GM19328 (cell line): ENCODE results near the gene DDA1.
"Not testable (repeated sequence)": the region's sequence is repeated elsewhere in the genome, so short reads cannot be mapped to it uniquely, and the experiment has no call there.

Experiments used
- ATAC-seq: cut with Tn5 transposase; IDR thresholded peaks from one replicate; pipeline ENCODE4 v1.9.1; 2021; ENCODE audit warnings: mild to moderate bottlenecking, moderate library complexity; ENCODE audit not compliant: unreplicated experiment

Gene DDA1

DNA sequence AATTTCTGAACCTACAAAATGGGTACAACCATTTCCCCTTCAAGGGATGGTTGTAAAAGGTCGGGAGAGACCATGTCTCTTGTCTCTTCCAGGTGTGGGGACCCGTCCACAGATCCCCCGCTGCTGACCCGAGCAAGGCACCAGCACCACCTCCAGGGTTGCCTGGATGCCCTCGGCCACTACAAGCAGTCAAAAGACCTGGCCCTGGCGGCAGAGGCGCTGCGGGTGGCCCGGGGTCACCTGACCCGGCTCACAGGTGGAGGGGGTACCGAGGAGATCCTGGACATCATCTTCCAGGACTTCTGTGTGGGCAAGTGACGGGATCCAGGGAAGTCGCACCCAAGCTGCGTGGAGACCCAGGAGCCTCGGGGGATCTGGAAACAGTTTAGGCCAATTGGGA lies 32.0 kb downstream of the DDA1 start:
- ATAC-seq, result no peak

DNA sequence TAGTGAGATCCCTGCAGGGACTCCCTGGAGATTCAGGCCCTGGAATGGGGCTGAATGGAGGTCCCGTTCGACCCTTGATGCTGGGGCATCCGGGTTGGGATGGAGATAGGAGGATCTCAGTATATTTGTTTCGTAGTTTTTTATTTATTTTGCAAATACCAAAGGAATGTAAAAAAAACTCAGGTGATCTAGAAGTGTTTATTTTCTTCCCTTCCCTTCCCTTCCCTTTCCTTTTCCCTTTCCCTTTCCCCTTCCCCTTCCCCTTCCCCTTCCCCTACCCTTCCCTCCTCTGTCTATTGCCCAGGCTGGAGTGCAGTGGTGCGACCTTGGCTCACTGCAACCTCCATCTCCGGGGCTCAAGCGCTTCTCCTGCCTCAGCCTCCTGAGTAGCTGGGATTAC lies 32.5 kb downstream of the DDA1 start:
- ATAC-seq, result no peak

DNA sequence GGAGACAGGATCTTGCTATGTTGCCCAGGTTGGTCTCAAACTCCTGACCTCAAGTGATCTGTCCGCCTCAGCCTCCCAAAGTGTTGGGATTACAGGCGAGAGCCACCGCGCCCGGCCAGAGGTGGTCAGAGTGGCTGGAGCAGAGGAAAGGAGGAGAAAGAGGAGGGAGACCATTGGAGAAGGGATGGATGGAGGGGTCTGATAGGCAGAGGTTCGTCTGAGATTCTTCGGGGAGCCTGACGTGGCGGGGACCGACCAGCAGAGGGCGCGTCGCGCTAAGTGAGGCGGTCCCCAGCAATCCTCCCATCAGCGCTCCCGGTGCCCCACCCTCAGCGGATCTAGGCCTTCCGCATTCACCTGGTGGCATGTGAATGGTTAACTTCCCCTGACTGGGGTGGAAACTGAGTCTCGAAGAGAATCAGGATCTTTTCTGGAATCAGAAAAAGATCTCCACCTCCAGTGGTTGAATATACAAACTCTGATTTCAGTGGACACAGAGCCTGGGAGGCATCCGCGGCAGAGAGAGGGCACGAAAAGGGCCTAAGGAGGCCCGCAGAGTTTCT lies 36.8 kb downstream of the DDA1 start:
- ATAC-seq, result no peak

DNA sequence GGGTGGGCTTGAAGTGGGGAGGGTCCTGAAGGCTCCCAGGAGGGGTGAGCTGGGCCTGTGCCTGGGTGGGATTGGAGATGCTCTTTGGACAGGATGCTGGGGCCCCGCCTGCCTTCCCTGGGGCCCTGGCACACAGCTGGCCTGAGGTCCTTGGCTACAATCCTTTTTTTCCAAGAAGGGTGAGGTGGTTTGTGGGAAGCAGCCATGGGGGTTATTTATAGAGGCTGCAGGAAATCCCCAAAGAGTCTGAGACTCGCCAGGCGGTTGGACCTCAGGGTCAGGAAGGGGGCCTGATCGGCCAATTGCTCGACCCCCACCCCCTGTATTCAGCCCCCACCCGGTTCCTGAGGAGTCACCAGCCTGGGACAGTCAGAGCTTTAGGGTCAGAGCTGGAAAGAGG lies 38.0 kb downstream of the DDA1 start:
- no peak for ATAC-seq

DNA sequence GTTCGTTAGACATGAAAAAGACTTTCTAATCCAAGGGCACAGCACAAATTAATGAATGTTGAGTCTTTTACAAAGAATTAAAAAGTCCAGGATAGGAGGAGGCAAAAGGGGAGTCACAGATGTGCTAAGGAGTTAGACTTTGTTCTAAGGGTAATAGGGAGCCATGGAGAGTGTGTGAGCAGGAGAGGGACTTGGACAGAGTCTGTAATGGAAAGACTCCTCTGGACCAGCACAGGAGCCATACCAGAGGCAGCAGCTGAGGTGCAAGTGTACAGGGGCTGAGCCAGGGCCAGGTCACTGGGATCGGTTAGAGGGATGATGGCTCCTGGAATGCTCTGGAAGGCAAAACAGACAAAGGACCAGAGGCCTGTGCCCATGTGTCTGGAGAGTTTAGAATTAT lies 38.5 kb downstream of the DDA1 start:
- no peak for ATAC-seq

DNA sequence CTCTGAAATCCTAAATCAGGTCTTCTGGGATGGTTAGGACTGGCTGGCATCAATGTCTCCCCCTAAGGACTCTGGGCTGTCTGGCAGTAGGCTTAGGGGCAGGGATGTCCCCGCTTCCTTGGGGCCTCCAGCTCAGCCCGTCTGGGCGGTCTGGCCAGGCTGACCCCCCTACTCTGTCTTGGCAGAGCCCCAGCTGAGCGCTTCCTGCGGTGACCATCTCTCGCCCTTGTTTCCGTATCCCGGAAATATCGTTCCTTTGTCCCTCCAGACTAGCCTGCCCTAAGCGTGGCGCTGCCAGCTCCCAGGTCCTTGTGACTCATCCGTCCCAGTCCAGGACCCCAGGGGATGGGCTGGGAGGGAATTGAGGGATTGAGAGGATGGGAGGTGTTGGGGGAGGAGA lies 39.3 kb downstream of the DDA1 start:
- no peak for ATAC-seq

DNA sequence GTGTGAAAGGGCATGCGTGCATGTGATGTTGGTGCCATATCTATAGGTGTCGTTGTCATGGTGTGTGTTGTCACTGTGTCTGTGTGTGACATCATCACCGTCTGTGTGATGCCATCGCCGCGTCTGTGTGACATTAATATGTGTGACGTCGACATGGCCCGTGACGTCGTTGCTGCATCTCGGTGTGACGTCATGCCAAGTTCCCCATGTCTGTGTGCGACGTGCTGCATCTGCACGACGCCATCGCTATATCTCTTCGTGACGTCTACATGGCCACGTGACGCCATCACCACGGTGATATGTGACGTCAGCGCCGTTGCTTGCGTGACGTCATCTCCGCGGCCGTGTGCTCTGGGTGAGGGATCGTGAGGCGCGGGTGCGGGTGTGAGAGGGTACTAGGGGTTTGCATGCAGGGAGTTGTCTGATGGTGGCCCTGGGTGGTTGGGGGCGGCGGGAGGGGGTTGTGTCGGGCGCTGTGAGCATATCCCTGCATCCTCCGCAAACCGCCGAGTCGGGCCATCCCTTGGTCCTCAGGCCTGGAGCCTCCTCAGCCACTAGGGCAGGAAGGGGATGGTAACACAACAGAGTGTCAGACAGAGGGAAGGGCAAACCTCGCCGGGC lies 42.6 kb downstream of the DDA1 start:
- no peak for ATAC-seq

DNA sequence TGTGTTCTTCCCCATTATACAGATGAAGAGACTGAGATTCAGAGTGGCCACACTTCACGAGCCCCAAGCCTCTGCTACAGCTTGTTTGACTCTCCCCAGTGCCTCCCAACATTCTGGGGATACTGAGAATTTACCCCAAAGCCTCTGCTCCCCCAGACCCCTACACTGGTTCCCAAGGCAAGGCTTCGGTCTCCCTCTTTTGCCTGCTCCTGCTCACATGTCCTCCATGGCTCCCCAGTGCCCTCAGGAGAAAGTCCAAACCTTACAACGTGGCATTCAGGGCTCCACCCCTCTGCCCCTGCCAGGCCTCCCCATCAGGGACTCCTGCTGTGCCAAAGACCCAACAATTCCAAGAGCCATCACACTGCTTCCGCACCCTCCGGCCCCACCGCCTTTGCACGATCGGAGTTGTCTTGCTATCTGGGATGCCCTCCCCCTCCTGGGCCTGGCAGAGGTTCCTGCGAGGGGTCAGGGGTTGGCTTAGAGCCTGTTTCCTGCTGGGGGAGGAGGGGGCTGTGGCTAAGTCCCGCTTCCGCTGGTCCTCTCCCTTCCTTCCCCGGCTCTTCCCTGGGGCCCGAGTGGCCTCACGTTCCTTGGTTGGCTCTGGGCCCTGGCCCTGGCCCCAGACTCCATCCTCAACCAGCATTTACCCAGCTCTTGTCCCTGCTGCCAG lies 43.4 kb downstream of the DDA1 start:
- ATAC-seq, result no peak

DNA sequence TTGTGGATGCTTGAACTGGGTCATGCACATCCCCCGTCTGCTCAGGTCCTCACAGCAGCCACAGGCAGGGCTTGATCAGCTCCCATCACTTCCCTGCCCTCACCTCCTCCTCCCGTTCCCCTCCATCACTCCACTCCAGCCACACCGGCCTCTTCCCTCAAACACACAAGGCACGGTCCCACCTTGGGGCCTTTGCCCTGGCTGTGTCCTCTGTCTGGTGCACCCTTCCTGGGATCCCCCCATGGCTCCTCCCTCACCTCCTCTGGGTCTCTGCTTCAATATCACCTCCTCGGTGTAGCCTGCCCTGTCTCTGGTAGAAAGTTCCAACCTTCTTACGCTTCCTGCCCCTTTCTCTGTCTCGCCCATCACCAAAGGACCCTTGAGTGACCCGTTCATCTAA lies 44.0 kb downstream of the DDA1 start:
- ATAC-seq, result no peak

DNA sequence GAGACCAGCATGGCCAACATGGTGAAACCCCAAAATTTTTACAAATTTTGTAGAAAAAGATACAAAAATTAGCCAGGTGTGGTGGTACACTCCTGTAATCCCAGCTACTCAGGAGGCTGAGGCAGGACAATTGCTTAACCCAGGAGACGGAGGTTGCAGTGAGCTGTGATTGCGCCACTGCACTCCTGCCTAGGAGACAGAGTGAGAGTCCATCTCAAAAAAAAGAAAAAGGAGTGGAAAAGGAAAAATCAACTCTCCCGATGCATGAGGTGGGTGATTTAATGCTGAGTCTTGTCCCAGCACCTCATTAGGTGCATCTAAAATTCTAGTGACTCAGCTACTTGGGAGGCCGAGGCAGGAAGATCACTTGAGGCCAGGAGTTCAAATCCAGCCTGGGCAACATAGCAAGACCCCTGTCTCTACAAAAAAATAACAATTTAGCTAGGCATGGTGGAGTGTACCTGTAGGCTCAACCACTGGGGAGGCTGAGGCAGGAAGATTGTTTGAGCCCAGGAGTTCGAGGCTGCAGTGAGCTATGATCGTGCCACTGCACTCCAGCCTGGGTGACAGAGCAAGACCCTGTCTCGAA lies 47.8 kb downstream of the DDA1 start:
- no peak for ATAC-seq

DNA sequence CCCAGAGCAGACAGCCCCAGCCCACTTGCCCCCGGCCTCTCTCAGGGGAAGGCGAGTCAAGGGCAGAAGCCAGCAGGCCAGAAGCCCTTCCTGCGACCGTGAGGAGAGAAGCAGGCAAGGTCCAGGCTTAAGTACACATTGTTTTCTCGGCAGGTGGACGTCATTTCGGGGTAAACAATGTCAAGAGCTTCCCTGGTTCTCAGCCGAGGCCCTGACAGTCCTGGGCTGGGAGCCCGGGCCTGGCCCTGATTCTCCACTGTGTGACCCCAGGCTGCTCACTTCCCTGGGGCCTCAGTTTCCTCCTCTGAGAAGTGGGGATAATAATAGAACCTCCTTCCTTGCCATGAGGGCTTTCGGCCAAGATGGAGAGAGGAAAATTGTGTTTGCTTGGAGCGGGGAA lies 48.4 kb downstream of the DDA1 start:
- ATAC-seq, result no peak

DNA sequence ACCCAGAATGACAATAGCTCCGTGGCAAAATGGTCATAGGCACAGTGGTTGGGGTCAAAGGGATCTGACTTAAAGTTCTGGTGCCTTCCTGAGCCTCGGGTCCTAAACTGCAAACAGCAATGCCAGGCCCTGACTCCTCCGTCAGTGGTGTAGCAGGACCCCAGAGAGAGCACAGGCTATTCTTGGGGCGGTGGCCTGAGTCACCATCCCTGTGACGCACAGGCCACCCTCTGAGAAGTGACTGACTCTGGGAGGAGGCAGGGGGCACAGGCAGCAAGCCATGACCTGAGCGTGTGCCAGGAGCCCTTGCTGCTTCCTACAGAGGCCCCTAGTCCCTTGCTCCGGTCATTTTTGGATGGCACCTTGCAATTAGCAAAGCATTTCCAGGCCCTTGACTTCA lies 49.0 kb downstream of the DDA1 start:
- ATAC-seq, result no peak

DNA sequence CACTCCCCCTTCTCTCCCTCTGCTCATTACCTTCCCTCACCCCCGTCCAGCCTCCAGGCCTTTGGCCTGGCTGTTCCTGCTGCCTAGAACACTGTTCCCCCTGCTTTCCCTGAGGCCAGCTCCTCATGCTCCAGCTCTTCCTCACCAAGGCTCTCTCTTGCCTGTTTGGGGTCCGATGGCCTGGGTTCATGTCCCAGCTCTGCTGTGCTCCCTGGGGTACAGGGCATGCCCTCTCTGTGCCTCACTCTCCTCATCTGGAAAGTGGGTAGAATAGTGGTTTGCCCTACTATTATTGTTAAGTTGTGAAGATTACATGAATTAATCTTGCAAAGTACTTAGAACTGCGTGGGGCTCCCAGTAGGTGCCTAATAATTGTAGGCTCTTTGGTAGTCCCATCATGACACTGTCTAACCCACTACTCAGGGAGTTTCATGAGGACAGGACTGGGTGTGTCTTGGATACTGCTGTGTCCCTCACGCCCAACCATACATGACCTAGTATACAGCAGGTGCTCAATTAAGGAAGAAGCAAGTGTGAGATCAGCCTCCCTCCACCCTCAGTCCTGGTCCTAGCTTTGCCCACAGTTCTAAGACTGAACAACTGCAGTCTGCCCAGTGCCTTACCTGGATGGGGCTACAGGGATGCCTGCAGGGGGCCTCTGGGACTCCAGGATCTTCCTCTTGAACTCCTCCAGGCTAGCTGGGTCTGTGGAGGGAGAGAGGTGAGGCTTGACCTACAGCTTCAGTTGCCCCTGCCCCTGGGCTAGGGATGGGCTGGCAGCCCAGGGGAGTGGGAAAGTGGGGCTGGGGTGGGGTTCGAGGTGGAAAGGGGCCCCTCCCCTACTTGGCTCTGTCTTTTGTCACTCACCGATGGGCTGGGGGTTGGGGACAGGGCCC lies 50.8 kb downstream of the DDA1 start:
- no peak for ATAC-seq

DNA sequence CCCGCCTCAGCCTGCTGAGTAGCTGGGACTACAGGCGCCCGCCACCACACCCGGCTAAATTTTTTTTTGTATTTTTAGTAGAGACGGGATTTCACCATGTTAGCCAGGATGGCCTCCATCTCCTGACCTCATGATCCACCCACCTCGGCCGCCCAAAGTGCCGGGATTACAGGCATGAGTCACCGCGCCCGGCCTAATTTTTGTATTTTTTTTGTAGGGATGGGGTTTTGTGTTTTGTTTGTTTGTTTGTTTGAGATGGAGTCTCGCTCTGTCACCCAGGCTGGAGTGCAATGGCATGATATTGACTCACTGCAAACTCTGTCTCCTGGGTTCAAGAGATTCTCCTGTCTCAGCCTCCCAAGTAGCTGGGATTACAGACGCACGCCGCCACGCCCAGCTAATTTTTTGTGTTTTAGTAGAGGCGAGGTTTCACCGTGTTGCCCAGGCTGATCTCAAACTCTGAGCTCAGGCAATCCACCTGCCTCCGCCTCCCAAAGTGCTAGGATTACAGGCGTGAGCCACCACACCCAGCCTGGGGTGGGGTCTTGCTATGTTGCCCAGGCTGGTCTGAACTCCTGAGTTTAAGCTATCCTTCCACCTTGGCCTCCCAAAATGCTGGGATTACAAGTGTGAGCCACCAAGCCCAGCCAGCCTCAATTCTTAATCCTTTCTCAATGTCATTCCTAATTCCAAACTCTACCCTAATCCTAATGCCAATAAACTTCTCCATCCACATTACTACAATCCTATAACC lies 54.7 kb downstream of the DDA1 start:
- not testable (repeated sequence) for ATAC-seq

DNA sequence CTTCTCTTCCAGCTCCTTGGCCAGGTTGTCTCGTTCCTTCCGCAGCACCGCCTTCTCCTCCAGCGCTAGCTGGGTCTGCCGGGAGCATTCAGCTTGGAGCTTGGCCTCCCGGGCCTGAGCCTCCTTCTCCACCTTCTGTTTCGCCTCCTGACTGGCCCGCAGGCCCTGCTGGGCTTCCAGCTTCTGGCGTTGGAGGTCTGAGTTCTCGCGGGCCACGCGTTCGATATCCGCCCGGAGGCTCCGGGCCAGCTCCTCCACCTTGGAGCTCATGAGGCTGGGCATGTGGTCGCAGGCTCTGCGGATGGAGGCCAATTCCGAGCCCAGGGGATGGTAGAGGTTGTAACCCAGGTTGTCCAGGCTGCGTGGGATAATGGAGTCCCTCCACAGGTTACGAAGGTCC lies 56.0 kb downstream of the DDA1 start:
- ATAC-seq, result no peak

DNA sequence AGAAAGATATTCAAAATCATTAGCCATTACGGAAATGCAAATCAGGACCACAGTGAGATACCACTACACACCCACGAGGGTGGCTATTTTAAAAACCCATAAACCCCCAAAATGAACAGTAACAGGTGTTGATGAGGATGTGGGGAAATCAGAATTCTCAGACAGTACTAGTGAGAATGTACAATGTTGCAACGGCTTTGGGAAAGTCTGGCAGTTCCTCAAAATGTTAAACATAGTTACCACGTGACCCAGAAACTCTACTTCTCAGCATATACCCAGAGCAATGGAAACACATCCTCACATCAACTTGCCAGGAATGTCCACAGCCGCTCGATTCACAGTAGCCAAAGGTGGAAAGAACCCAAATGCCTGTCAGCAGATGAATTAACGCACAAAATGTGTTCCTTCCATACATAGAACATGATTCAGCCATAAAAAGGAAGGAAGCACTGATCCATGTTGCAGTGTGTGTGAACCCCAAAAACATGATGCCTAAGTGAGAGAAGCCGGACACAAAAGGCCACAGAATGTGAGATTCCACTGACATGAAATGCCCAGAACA lies 60.7 kb downstream of the DDA1 start:
- ATAC-seq, result peak; percentile 87
